Nephron (organoid): Measurements from ENCODE around the gene PPP1R14B.

Experiments used
- H3K27ac Mint-ChIP-seq, 3 experiments: 2 replicates each; pipeline ENCODE4 v1.8.0; 2020; ENCODE audit warnings: mixed read lengths in 3 of 3, mild to moderate bottlenecking in 2 of 3, moderate library complexity in 1 of 3
- H3K27me3 Mint-ChIP-seq: 2 replicates; pipeline ENCODE4 v1.8.0; 2021; ENCODE audit warnings: low read depth, mild to moderate bottlenecking, moderate library complexity, mixed read lengths
- H3K36me3 Mint-ChIP-seq: 2 replicates; pipeline ENCODE4 v1.8.0; 2020; ENCODE audit warnings: low read depth, mixed read lengths
- H3K4me1 Mint-ChIP-seq: 2 replicates; pipeline ENCODE4 v1.8.0; 2020; ENCODE audit warnings: mixed read lengths
- H3K4me3 Mint-ChIP-seq, 3 experiments: 2 replicates each; pipeline ENCODE4 v1.8.0; 2020; ENCODE audit warnings: mild to moderate bottlenecking in 3 of 3, mixed read lengths in 3 of 3, moderate library complexity in 2 of 3
- H3K9me3 Mint-ChIP-seq: 2 replicates; pipeline ENCODE4 v1.8.0; 2020; ENCODE audit warnings: mixed read lengths
- TF ChIP-seq, protein P1 (sequence below), 3 experiments: fragments of 200-600 bp; sonication (generic); IDR thresholded peaks; one replicate each; pipeline ENCODE4 v1.5.0; 2021; ENCODE audit warnings: antibody characterized with exemption in 3 of 3; ENCODE audit not compliant: unreplicated experiment in 3 of 3

PPP1R14B gene

DNA sequence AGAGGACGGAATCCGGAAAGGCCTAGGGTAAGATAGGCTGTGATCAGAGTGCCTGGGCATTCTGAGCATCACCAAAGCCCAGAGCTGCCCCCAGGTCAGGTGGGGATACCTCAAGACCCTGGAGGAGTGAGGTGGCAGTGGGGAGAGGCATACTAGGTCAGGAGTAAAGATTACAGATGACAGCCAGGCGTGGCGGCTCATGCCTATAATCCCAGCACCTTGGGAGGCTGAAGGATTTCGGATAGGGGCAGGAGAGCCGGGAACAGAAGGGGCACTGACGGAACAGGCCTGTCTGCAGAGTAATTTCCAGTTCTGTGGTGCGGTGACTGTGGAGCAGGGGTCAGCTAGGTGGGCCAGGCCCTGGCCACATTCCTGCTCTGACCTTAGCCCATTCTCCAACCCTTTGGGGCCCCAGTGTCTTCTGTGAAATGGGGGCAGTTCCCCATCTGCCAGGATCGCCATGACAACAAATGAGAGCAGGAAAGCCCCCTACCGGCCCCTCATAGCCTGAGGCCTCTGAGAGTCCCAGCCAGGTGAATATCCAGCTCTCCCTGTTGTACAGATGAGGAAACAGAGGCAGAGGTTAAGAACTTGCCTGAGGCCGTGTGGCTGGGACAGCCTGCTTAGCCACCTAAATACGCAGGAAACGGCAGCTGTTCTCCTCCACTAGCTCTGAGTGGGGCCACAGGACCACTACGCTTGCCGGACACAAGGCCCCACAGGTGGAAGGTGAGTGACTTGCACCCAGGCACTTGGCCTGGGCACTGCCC, 28.5 kb upstream of the PPP1R14B start:
- Mint-ChIP-seq H3K9me3 (no peaks in the 10 kb centered on the region), H3K27me3 (no peaks in the 10 kb centered on the region), H3K4me1 (peaks cover 4% of the 10 kb centered on the region), H3K4me3 (no peak overlapping the region), H3K27ac (no peak overlapping the region), H3K36me3 (peaks cover 9% of the 10 kb centered on the region)
- TF ChIP-seq, protein P1, sequence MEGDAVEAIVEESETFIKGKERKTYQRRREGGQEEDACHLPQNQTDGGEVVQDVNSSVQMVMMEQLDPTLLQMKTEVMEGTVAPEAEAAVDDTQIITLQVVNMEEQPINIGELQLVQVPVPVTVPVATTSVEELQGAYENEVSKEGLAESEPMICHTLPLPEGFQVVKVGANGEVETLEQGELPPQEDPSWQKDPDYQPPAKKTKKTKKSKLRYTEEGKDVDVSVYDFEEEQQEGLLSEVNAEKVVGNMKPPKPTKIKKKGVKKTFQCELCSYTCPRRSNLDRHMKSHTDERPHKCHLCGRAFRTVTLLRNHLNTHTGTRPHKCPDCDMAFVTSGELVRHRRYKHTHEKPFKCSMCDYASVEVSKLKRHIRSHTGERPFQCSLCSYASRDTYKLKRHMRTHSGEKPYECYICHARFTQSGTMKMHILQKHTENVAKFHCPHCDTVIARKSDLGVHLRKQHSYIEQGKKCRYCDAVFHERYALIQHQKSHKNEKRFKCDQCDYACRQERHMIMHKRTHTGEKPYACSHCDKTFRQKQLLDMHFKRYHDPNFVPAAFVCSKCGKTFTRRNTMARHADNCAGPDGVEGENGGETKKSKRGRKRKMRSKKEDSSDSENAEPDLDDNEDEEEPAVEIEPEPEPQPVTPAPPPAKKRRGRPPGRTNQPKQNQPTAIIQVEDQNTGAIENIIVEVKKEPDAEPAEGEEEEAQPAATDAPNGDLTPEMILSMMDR (IDR thresholded peaks at IDR 0.05; ENCODE audit: unreplicated experiment in 3 of 3) = no peak

DNA sequence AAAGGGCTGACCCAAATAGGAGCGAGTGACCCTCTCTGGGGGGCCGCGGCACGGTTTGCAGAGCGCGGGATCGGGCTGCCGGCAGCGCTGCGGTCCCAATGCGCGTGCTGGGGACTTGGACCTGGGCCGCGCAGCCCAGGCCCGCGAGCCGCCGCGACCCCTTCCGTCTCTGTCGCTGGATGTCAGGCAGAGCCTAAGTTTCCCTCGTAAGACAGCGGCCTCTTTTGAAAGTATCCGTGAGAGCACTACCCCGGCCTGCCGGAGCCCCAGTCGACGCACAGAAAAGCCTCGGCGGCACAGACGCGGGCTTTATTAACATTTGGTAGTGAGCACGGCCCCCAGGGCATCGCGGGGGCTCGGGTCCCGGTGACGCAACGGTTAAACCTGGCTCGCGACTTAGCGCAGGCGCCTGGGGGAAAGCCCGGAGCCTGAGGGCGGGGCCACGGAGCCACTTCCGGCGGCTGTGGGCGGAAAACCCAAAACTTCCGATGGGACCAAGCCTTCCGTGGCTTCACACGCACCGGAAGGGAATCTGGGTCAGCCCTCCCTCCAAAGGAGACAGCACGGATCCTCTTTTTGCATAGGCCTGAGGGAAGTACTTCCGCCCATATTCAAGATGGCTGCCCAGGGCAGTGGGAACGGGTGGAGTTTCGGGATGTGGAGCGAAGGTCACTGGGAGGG, 22.9 kb upstream of the PPP1R14B start:
- H3K4me1 Mint-ChIP-seq = peaks cover 7% of the 10 kb centered on the region
- no peaks in the 10 kb centered on the region for H3K9me3 Mint-ChIP-seq
- H3K27ac Mint-ChIP-seq = peak overlapping the region; percentile 97 to 99 (median 98)
- H3K27me3 Mint-ChIP-seq = no peaks in the 10 kb centered on the region
- H3K36me3 Mint-ChIP-seq = peaks cover 4% of the 10 kb centered on the region
- TF ChIP-seq, protein P1 (IDR thresholded peaks at IDR 0.05; ENCODE audit: unreplicated experiment in 3 of 3) = peak in 1 of 3 experiments; percentile 49
- peak overlapping the region; percentile 94 to 97 (median 96) for H3K4me3 Mint-ChIP-seq

DNA sequence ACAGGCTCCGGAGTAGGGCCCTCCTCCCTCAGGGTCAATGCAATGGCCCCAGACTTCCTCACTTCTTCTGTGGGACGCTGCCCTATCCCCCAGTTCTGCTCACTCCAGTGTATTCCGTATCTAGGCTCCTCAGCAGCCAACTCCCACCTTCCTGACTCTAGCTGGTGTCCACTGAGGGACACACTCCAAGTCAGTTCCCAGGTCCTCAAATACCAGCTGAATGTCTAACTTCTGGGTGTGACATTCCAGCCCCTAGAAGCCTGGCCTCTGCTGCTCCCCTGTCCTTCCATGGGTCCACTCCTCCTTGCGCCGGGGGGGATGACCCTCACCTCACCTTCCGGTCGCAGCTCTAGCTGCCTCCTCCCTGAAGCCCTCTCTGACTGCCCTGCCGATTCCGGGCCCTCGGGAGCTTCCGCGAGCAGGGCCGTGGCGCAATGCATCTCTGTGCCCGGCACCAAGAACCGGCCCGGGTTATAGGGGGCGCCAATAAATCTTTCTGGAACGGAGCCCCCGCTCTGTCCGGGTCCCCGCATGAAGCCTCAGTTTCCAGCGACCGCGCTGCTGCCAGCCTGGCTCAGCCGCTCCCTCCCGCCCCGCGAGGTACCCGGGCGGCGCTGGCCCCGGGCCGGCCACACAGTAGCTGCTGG, 22.3 kb upstream of the PPP1R14B start:
- Mint-ChIP-seq H3K27ac (peak overlapping the region; percentile 81 to 99 (median 98)), H3K9me3 (no peaks in the 10 kb centered on the region), H3K4me3 (peak overlapping the region; percentile 94 to 97 (median 96))

DNA sequence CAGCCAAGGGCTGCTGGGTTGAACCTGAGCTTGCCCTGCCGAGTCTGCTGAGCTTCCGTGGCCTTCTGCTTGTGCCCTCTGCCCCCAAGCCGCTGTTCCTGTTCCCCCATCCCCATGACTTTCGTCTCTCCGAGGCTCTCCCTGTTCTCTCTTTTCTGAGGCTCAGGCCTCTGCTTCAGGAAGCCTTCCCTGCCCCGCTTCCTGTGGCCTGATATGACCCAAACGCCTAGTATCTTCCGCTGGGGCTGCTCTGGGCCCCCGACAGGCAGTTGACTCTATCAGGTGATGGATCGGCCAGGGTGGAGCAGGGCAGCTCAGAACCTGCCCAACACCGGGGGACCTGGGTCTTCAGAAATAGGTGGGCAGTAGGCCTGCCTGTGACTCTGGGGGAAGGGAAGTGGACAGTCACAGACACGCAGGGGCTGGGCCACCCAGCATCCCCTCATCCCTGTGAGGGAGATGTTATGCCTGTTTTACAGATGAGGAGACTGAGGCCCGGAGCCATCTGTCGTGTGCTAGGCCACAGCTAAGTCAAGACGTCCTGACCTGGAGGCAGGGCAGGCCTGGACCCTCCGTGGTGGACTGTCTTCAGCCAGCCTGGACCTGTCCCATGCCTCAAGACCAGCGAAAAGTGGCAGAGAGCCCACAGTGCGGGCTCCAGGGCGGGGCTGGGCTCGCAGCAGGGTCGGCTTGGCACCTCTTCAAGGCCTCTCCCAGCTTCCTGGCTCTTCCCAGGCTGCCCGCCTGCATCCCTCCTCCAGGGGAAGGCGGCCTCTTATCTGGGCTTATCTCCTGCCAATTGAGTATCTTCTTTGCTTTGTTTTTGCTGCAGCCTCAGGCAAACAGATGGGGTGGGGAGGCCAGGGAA, 21.5 kb upstream of the PPP1R14B start:
- TF ChIP-seq, protein P1 (IDR thresholded peaks at IDR 0.05; ENCODE audit: unreplicated experiment in 3 of 3) = no peak
- Mint-ChIP-seq H3K36me3 (peaks cover 4% of the 10 kb centered on the region), H3K9me3 (no peaks in the 10 kb centered on the region)

More for the DNA sequence above, 22.3 kb upstream of the PPP1R14B start:
- Mint-ChIP-seq H3K27me3 (no peaks in the 10 kb centered on the region), H3K4me1 (peaks cover 7% of the 10 kb centered on the region), H3K36me3 (peaks cover 4% of the 10 kb centered on the region)
- TF ChIP-seq, protein P1 (IDR thresholded peaks at IDR 0.05; ENCODE audit: unreplicated experiment in 3 of 3) = no peak

DNA sequence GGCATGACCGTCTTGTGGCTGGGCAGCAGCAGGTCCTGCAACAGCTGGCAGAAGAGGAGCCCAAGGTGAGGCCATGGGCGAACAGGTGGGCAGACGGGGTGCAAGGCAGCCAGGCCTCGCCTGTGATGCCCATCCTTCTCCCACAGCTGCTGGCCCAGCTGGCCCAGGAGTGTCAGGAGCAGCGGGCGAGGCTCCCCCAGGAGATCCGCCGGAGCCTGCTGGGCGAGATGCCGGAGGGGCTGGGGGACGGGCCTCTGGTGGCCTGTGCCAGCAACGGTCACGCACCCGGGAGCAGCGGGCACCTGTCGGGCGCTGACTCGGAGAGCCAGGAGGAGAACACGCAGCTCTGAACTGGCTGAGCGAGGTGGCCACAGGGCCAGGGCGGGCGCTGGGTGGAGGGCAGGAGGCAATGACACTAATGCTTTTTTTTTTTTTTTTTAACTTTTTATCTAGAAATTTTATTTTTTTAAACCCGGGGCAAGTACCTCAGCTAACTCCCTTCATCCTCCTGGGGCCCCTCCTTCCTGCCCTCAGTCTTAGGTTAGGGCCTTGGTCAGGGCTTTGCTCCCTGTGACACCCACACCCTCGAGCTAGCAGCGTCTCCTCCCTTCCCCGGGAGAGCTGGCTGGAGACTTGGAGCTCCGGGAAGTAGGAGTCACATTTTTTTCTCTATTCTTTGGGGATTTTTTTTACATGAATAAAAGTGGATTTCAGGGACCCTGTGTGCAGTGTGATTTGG, 20.6 kb upstream of the PPP1R14B start:
- peak overlapping the region; percentile 42 to 97 (median 57) for H3K4me3 Mint-ChIP-seq
- H3K27ac Mint-ChIP-seq = peak overlapping the region in 2 of 3 experiments; percentile 98 to 99
- peaks cover 7% of the 10 kb centered on the region for H3K36me3 Mint-ChIP-seq
- no peaks in the 10 kb centered on the region for H3K27me3 Mint-ChIP-seq
- TF ChIP-seq, protein P1 (IDR thresholded peaks at IDR 0.05; ENCODE audit: unreplicated experiment in 3 of 3) = no peak
- no peaks in the 10 kb centered on the region for H3K9me3 Mint-ChIP-seq
- H3K4me1 Mint-ChIP-seq = peaks cover 7% of the 10 kb centered on the region

More for the DNA sequence above, 21.5 kb upstream of the PPP1R14B start:
- H3K4me3 Mint-ChIP-seq = peak overlapping the region; percentile 94 to 97 (median 96)
- H3K27ac Mint-ChIP-seq = peak overlapping the region; percentile 81 to 99 (median 98)
- H3K4me1 Mint-ChIP-seq = peaks cover 7% of the 10 kb centered on the region
- no peaks in the 10 kb centered on the region for H3K27me3 Mint-ChIP-seq
